SKM-1 treated with dmso at 0.1 percent for 144 hours (cell line): ENCODE measurements around the gene CNN2.
A peak's percentile ranks its signal among the peaks of the same experiment; 100 is the strongest.

ENCODE experiments used
- DNase-seq: peaks from one replicate; lab custom pipeline; 2025; ENCODE audit not compliant: unreplicated experiment; lab: John Stamatoyannopoulos, UW

Gene CNN2

GRCh38 chr19:995051-995827, 31.2 kb upstream of the CNN2 start:
- no peak for DNase-seq

DNA sequence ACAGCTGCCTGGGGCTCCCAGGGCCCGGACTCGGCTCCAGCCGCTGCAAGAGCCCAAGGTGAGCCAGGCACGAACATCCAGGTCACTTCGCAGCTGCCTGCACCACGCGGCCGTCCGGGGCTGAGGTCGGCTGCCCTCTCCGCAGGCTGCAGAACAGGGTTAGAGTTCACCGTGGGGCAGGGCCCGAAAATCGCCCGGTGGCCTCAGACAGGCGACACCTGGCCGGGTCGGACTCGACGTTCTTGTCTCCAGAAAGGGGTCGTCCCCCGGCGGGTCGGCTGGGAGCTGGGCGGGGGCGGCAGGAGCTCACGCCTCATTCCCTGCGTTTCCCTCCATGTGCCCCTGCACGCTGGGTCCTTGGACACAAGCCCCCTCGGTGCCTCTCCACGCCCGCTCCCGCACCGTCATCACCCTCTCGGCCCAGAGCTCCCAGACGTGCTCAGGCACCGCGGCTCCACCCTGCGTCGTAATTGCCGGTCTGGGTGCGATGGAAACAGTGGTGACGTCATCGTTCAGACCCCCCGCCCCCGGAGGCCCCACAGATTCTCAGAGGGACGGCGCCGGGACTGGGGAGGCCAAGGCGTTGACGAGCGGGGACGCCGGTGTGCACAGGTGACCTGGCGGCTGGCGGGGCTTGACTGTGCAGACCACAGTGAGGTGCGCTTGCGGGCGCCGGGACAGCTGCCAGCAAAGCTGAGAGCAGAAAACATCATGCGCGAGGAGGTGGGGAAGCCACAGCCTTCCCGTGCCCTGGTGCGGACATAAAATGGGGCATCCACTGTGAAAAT, 30.2 kb upstream of the CNN2 start:
- DNase-seq: no peak

DNA sequence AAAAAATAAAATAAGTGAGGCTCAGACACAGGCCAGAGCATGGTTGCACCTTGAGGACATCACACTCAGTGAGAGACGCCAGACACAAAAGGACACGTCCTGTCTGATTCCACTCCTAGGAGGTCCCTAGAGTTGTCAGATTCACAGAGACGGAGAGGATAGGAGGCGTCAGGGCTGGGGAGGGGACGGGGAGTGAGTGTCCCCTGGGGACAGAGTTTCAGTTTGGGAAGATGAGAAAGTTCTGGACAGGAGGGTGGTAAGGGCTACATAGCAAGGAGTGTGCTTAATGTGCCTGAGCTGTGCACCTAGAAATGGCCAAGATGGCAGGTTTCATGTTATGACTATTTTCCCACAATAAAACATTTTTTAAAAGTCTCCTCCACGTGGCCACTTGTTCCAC, 28.3 kb upstream of the CNN2 start:
- DNase-seq: no peak

DNA sequence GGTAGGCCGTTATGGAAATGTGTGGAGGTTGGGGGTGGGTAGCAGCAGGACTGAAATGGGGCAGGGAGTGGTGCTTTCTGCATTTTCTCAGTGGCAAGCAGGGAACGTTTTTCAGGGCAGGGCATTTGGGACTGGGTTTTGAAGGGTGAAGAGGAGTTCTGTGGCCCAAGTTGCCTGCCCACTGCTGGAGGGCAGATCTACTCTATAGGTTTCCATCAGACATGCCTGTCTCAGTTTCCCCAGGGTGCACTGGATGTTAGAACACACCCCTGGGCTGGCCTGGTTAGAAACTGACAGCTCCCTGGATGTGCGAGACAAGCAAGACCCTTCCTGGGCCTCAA, 27.1 kb upstream of the CNN2 start:
- no peak for DNase-seq

DNA sequence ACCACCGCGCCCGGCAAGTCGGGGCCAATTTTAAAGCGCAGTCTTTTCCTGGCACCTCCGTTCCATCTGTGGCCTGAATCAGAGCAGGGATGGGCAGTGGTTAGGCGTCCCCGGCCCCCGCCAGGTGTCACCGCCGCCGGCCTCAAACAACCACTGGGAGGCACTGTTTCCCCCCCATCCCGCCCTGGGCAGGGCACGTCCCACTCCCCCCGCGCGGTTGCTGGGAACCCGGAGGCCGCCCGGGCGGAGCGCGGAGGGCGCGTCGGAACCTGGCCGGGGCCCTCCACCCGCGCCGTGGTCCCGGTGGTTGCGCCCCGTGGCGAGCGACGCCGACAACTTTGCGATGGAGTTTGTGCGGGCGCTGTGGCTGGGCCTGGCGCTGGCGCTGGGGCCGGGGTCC, 26.3 kb upstream of the CNN2 start, which contains the start of gene GRIN3B:
Gene GRIN3B (plus strand): TSS at position 325 of the 400 bp plus-strand sequence. CDS start 19 bp downstream, at position 344.
- DNase-seq: peak; percentile 41

DNA sequence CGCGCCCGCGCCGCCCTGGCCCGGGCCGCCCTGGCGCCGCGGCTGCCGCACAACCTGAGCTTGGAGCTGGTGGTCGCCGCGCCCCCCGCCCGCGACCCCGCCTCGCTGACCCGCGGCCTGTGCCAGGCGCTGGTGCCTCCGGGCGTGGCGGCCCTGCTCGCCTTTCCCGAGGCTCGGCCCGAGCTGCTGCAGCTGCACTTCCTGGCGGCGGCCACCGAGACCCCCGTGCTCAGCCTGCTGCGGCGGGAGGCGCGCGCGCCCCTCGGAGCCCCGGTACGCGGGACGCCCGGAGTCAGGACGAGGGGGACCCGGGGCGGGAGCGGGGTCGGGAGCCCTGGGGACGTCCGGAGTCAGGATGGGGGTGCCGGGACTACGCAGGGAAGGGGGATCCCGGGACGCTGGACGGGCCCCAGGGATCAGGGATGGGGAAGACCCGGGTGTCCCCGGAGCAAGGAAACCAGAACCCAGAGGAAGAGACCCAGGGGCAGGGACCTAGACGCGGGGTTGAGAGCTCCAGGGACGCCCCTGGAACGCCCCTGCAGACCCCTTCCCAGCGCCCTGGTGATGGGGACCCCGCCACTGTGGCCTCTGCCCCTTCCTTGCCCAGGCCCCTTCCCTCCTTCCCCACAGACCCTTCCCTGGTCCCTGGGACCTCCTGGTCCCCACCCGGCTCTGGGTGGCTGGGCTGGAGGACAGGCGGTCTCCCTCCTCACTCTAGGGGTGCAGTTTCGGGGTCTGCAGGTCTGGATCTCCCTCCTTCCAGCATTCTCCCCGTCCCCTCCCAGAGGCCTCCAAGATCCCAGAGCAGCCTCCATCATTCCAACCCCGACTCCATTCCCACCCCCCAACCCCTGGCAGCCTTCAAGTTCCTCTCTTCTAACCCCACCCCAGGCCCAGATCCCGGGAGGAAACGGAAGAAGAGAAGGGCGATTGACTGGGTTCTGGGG, 25.5 kb upstream of the CNN2 start:
- DNase-seq: no peak

GRCh38 chr19:1001538-1002166, 24.8 kb upstream of the CNN2 start:
- DNase-seq: no peak

GRCh38 chr19:1002600-1002999, 23.8 kb upstream of the CNN2 start:
- DNase-seq: no peak

GRCh38 chr19:1003283-1003682, 23.1 kb upstream of the CNN2 start:
- no peak for DNase-seq

GRCh38 chr19:1004204-1004802, 22.1 kb upstream of the CNN2 start:
- DNase-seq: no peak

GRCh38 chr19:1004803-1005664, 21.4 kb upstream of the CNN2 start:
- no peak for DNase-seq

DNA sequence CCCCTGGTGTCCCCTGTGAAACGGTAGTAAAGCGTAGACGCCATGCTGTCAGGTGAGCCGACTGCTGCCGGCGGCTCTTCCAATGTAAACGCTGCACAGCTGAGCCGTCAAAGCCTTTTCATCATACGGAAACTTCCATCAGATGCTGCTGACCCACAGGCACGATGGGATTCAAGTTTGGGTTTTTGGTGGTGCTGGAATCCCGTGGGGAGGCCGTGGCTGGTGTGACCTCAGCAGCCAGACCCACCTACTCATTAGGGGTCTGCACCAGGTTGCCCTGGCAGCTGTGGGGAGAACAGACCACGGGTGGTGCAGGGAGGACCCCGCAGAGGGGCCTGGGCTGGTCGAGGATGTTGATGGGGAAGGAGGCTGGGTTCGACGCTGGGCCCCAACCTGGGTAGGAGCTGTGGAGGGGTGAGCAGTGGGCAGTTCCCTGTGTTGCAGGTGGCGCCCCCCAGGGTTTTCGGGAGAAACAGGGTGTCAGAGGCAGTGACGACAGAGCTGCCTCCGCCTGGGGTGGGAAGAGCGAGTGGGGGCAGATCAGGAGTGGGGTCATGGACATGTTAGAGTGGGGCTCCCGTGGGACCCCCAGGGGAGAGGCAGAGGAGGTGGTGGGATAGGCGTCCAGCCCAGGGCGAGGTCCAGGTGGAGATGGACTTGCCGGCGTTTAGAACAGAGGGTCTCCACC, 19.6 kb upstream of the CNN2 start:
- no peak for DNase-seq

DNA sequence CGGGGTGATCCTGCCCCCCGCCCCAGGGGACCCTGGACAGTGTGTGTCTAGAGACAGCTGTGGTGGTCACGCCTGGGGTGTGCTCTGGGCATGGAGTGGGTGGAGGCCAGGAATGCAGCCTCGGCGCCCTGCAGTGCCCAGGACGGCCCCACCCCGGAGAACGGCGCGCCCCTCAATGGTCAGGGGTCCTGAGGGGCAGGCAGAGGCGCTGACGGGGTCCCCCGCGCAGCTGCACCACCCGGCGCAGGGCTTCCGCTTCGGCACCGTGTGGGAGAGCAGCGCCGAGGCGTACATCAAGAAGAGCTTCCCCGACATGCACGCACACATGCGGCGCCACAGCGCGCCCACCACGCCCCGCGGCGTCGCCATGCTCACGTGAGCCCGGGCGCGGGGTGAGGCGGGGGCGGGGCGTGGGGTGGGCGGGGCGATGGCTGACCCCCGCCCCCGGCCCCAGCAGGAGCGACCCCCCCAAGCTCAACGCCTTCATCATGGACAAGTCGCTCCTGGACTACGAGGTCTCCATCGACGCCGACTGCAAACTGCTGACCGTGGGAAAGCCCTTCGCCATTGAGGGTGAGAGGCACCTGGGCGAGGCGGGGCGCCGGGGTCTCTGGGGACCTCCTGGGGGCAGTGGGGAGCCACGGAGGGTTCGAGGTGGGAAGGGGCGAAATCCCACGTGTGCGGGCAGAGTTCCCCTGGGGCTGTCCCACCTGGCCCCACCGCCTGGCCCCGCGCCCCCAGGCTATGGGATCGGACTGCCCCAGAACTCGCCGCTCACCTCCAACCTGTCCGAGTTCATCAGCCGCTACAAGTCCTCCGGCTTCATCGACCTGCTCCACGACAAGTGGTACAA, 18.8 kb upstream of the CNN2 start:
- DNase-seq: no peak

- DNase-seq: no peak
Observed at GRCh38 chr19:1008268-1009040, 18.0 kb upstream of the CNN2 start.

DNA sequence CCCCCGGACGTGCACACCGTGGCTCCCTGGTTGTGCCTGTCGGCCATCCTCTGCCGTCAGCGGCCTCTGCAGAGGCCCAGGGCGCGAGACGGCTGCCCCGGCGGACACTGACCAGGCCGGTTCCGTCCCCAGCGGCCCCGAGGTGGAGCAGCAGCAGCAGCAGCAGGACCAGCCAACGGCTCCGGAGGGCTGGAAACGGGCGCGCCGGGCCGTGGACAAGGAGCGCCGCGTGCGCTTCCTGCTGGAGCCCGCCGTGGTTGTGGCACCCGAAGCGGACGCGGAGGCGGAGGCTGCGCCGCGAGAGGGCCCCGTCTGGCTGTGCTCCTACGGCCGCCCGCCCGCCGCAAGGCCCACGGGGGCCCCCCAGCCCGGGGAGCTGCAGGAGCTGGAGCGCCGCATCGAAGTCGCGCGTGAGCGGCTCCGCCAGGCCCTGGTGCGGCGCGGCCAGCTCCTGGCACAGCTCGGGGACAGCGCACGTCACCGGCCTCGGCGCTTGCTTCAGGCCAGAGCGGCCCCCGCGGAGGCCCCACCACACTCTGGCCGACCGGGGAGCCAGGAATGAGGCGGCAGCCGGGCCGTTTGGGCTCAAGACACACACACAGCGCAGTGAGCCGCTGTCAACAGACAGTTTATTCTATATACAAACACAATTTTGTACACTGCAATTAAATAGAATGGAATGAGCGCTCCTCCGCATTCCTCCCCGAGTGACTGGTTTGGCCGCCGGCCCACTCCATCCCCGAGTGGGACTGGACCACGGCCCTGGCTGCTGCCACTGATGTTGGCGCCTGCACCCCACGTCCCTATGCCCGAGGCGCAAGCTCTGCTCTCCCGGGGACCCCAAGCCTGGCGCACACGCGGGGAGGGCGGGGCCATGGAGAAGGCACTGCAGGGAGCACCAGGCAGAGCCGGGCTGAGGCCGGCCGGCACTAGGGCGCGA, 17.1 kb upstream of the CNN2 start:
- DNase-seq: no peak

- no peak for DNase-seq
Observed at GRCh38 chr19:1009981-1010538, 16.3 kb upstream of the CNN2 start.
